AG10803 (cell line): ENCODE data around the gene SDCCAG8.

Experiments used
- DNase-seq: peaks from one replicate; pipeline ENCODE4 v3.0.0; 2010; ENCODE audit warnings: low read depth
- H3K4me3 ChIP-seq: 2 replicates; pipeline ENCODE4 v1.5.1; 2011; ENCODE audit warnings: mild to moderate bottlenecking, low read length, control low read depth
- CTCF ChIP-seq: conservative IDR thresholded peaks from 2 replicates; pipeline ENCODE4 v1.5.1; 2011; ENCODE audit warnings: mild to moderate bottlenecking, low read length, control low read depth, inconsistent platforms

The SDCCAG8 gene

GRCh38 chr1:243477731-243478290, 222.0 kb downstream of the SDCCAG8 start:
- peak; percentile 45 for DNase-seq
- no peak overlapping the region for H3K4me3 ChIP-seq
- no peak for TF ChIP-seq CTCF

DNA sequence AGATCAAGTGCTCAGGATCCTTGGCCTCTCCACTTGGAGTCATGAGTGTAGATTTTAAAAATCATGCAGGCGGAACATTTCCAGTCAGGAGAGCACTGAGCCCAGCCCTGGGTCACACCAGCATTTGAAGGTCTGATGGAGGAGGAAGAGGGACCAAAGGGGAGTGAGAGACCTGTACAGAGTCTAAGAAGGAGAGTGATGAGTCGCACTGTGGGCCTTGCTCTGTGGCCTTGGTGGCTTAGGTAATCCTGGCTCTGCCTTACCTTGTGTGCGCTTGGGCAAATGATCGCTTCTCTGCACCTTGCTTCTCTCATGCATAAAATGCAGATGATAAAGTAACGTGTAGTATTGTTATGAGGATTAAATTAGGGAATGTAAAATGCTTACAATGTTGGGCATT, 225.3 kb downstream of the SDCCAG8 start:
- DNase-seq = no peak
- TF ChIP-seq CTCF = no peak
- H3K4me3 ChIP-seq = no peak overlapping the region

DNA sequence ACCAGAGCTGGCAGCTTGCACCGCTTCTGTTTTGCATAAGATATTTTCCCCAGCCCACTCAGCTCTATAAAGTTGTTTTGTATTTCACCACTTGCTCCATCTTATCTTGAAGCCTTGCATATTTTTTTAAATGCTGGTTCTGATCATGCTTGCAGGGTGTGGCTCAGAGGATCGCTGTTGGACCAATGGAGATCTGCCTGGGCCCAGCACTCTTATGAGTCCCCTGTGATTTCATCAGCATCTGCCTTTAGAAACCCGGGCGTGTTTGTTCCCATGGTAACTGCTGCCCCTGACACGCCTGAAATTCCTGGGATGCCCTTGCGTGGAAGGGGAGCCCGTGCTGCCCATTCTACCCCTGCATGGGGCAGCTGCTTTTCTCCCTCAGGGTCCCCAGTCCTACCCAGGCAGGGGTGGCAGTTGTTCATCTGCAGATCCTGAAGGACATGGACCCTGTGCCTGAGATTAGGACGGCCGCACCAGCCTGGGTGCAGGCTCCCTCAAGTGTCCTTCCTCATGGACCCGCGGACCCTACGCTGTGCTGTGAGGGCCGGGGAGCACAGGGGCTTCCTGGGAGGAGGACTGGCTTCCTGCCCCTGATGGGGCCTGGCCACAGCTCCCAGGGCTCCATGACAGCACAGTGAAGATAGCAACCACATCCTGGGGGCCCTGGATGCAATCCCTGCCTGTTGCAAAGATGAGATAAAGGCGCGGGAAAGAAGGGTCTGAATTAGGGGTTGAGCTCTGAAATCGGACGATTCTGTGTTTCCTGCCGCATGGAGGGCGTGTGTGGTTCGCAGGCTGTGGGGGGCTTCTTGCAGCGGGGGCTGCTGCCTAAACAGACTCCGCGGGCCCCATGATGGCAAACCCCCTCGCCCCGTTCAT, 226.5 kb downstream of the SDCCAG8 start:
- peak; percentile 91 for DNase-seq
- TF ChIP-seq CTCF = no peak; the same call in 1 of the 2 replicates
- H3K4me3 ChIP-seq = peak overlapping the region; percentile 5; the same call in 1 of the 2 replicates

- DNase-seq = no peak
- peak overlapping the region; percentile 31 for H3K4me3 ChIP-seq
These were observed 227.4 kb downstream of the SDCCAG8 start for GRCh38 chr1:243483071-243483771.

GRCh38 chr1:243483952-243484351, 228.1 kb downstream of the SDCCAG8 start:
- TF ChIP-seq CTCF = no peak
- no peak for DNase-seq
- H3K4me3 ChIP-seq = no peak overlapping the region

More at GRCh38 chr1:243483071-243483771, 227.4 kb downstream of the SDCCAG8 start:
- TF ChIP-seq CTCF = 0 out of 2 replicates have a peak, but pooled peaks have one; percentile 3

DNA sequence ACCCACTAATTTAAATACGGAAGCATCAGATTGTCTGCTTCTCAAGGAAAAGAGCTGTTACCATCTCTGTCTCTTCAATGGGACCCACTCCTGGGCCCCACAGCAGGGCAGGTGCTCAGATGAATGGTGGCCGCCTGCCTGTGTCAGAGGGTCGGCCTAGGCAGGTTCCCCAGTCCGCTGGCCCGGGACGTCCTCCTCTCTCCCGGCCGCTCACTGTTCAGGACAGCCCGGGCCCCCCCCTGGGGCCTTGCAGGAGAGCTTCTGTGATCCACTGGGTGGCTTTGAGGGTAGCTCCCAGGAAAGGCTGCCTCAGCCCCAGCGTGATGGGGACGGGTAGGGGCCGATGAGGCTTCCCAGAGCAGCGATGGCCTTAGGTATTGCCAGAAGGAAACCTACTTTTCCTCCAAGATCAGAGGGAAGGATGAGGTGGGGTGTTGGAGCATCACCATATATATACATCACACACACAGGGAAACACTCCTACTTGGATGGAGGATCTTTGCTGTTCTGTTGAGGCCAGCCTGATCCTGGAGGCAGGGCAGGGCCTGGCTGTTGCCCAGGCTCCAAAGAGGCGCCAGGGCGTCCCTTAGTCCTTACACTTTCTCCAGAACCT, 231.3 kb downstream of the SDCCAG8 start:
- no peak overlapping the region for H3K4me3 ChIP-seq
- no peak for DNase-seq
- TF ChIP-seq CTCF = no peak
